H1 (cell line): ENCODE results near the gene FIGNL1. TPM values are rescaled to one million over a fixed set of nuclear protein-coding genes. Genes with fewer than 3 reads are reported as not detected.

Source experiments
- CTCF ChIA-PET: fragments of 300-600 bp; sonication (Branson Sonifier 250); formaldehyde crosslinking; loops from one replicate; lab custom pipeline; 2021; ENCODE audit not compliant: partially characterized antibody; lab: Charles Lee
- POLR2A ChIA-PET: fragments of 300-600 bp; sonication (Branson Sonifier 250); formaldehyde crosslinking; loops from one replicate; lab custom pipeline; 2021; ENCODE audit warnings: inconsistent platforms; ENCODE audit not compliant: partially characterized antibody; lab: Charles Lee
- DNase-seq, 2 experiments: peaks; one replicate each; pipeline versions ENCODE4 v3.0.0 to v3.0.0-alpha.2; 2010 to 2022; ENCODE audit warnings: low spot score in 2 of 2, low read depth in 1 of 2, mixed read lengths in 1 of 2
- FAIRE-seq: peaks from 2 replicates; lab custom pipeline; 2011; peaks lifted over from hg19 to GRCh38; lab: Jason Lieb, UNC
- H2AFZ ChIP-seq: 2 replicates; pipeline ENCODE4 v1.8.1; 2012; ENCODE audit warnings: low read length, inconsistent platforms
- H2AK5ac ChIP-seq: 2 replicates; pipeline ENCODE4 v1.6.1; 2013; ENCODE audit warnings: low read depth, low read length
- H2BK120ac ChIP-seq: replicated peaks from 2 replicates; pipeline ENCODE3; 2013; ENCODE audit warnings: low read depth, low read length, inconsistent platforms
- H2BK12ac ChIP-seq: 2 replicates; pipeline ENCODE4 v1.6.1; 2013; ENCODE audit warnings: low read depth, low read length
- H2BK15ac ChIP-seq: 2 replicates; pipeline ENCODE4 v1.6.1; 2013; ENCODE audit warnings: low read length
- H2BK20ac ChIP-seq: 2 replicates; pipeline ENCODE4 v1.6.1; 2013; ENCODE audit warnings: low read length
- H2BK5ac ChIP-seq: 2 replicates; pipeline ENCODE4 v1.6.1; 2013; ENCODE audit warnings: low read depth, low read length
- H3K14ac ChIP-seq: 2 replicates; pipeline ENCODE4 v1.6.1; 2013; ENCODE audit warnings: inconsistent platforms; ENCODE audit not compliant: insufficient read length
- H3K18ac ChIP-seq: 2 replicates; pipeline ENCODE4 v1.6.1; 2013; ENCODE audit warnings: low read length; ENCODE audit errors: extremely low read depth
- H3K23ac ChIP-seq: 2 replicates; pipeline ENCODE4 v1.6.1; 2013; ENCODE audit warnings: inconsistent platforms; ENCODE audit not compliant: insufficient read length
- H3K23me2 ChIP-seq: 2 replicates; pipeline ENCODE4 v1.6.1; 2013; ENCODE audit warnings: low read depth, low read length
- H3K27ac ChIP-seq: 2 replicates; pipeline ENCODE4 v1.6.1; 2011; ENCODE audit warnings: low read depth, low read length, inconsistent platforms
- H3K27me3 ChIP-seq, 4 experiments: replicated peaks in 1 of 4; 1 replicate in 1 of 4; 2 replicates in 3 of 4; pipeline versions ENCODE4 v1.6.1 to v1.8.1; 2011 to 2013; ENCODE audit warnings: low read length in 3 of 4, mild to moderate bottlenecking in 3 of 4, inconsistent platforms in 2 of 4, mixed read lengths in 2 of 4, moderate library complexity in 1 of 4; ENCODE audit not compliant: control insufficient read depth in 3 of 4, insufficient read depth in 3 of 4; ENCODE audit errors: extremely low read depth in 1 of 4
- H3K36me3 ChIP-seq, 4 experiments: 2 replicates each; pipeline versions ENCODE4 v1.6.1 to v1.8.1; 2011 to 2013; ENCODE audit warnings: mild to moderate bottlenecking in 4 of 4, low read length in 3 of 4, moderate library complexity in 2 of 4, control low read depth in 1 of 4, inconsistent platforms in 1 of 4; ENCODE audit not compliant: insufficient read depth in 4 of 4, control insufficient read depth in 2 of 4
- H3K4ac ChIP-seq: replicated peaks from 2 replicates; pipeline ENCODE3; 2013; ENCODE audit warnings: low read length, low read depth, mixed read lengths, inconsistent platforms; ENCODE audit not compliant: insufficient read length
- H3K4me1 ChIP-seq, 4 experiments: replicated peaks in 1 of 4; 1 replicate in 1 of 4; 2 replicates in 3 of 4; pipeline versions ENCODE4 v1.6.1 to v1.8.1; 2011 to 2013; ENCODE audit warnings: low read length in 3 of 4, inconsistent platforms in 2 of 4, mixed read lengths in 1 of 4; ENCODE audit not compliant: insufficient read depth in 4 of 4, control insufficient read depth in 3 of 4
- H3K4me2 ChIP-seq, 2 experiments: 2 replicates each; pipeline versions ENCODE4 v1.6.1 to v1.8.1; 2011 to 2013; ENCODE audit warnings: low read depth in 2 of 2, low read length in 2 of 2, control low read depth in 1 of 2, inconsistent platforms in 1 of 2, mild to moderate bottlenecking in 1 of 2; ENCODE audit not compliant: insufficient read depth in 1 of 2
- H3K4me3 ChIP-seq, 4 experiments: fragments of 200-600, 300-600 bp in 1 of 4; sonication (generic), shearing (Covaris generic), sonication (Bioruptor Twin) in 1 of 4; 2 replicates each; pipeline versions ENCODE4 v1.5.1 to v1.8.1; 2011 to 2016; ENCODE audit warnings: low read length in 4 of 4, low read depth in 3 of 4, control low read depth in 2 of 4, inconsistent platforms in 2 of 4, mild to moderate bottlenecking in 2 of 4, mixed read lengths in 1 of 4, moderate library complexity in 1 of 4; ENCODE audit not compliant: insufficient read depth in 2 of 4; ENCODE audit errors: extremely low read depth in 1 of 4
- H3K56ac ChIP-seq: replicated peaks from 2 replicates; pipeline ENCODE3; 2013; ENCODE audit warnings: low read depth, mild to moderate bottlenecking, mixed read lengths, low read length, inconsistent platforms; ENCODE audit not compliant: insufficient read length
- H3K79me1 ChIP-seq: 2 replicates; pipeline ENCODE4 v1.6.1; 2013; ENCODE audit warnings: low read depth, low read length, control low read depth
- H3K79me2 ChIP-seq, 2 experiments: 2 replicates each; pipeline versions ENCODE4 v1.6.1 to v1.8.1; 2012 to 2013; ENCODE audit warnings: low read length in 2 of 2, mild to moderate bottlenecking in 2 of 2, inconsistent platforms in 1 of 2; ENCODE audit not compliant: insufficient read depth in 2 of 2, control insufficient read depth in 1 of 2
- H3K9ac ChIP-seq, 4 experiments: replicated peaks in 1 of 4; 1 replicate in 1 of 4; 2 replicates in 3 of 4; pipeline versions ENCODE4 v1.6.1 to v1.8.1; 2011 to 2013; ENCODE audit warnings: low read depth in 3 of 4, low read length in 3 of 4, control low read depth in 2 of 4, mild to moderate bottlenecking in 2 of 4, moderate library complexity in 2 of 4, inconsistent platforms in 1 of 4; ENCODE audit errors: extremely low read depth in 1 of 4
- H3K9me3 ChIP-seq, 2 experiments: 2 replicates each; pipeline versions ENCODE4 v1.6.1 to v1.8.1; 2012 to 2013; ENCODE audit warnings: mild to moderate bottlenecking in 2 of 2, moderate library complexity in 2 of 2, control low read depth in 1 of 2, inconsistent platforms in 1 of 2, low read depth in 1 of 2, low read length in 1 of 2, mixed read lengths in 1 of 2; ENCODE audit not compliant: insufficient read depth in 2 of 2
- H4K20me1 ChIP-seq, 2 experiments: replicated peaks in 1 of 2; 2 replicates each; pipeline versions ENCODE3 to v1.8.1; 2011 to 2013; ENCODE audit warnings: inconsistent platforms in 2 of 2, low read length in 2 of 2, mild to moderate bottlenecking in 1 of 2; ENCODE audit not compliant: insufficient read depth in 2 of 2, control insufficient read depth in 1 of 2
- H4K5ac ChIP-seq: 2 replicates; pipeline ENCODE4 v1.6.1; 2013; ENCODE audit warnings: low read length, low read depth, mixed read lengths, inconsistent platforms; ENCODE audit not compliant: insufficient read length
- H4K8ac ChIP-seq: 2 replicates; pipeline ENCODE4 v1.8.0; 2013; ENCODE audit warnings: mild to moderate bottlenecking, moderate library complexity, low read length, inconsistent platforms; ENCODE audit not compliant: insufficient read depth; ENCODE audit errors: extremely low read depth
- H4K91ac ChIP-seq: replicated peaks from 2 replicates; pipeline ENCODE3; 2013; ENCODE audit warnings: low read length, mixed read lengths, inconsistent platforms; ENCODE audit not compliant: insufficient read length
- CHD1 ChIP-seq: IDR thresholded peaks from 2 replicates; pipeline ENCODE4 v1.6.1; 2012; ENCODE audit warnings: low read depth, low read length, improper control_type of control experiment
- EZH2 ChIP-seq: fragments of 200-600 bp; sonication (generic); IDR thresholded peaks from 2 replicates; pipeline ENCODE4 v1.7.1; 2012; ENCODE audit warnings: low read depth, mild to moderate bottlenecking, moderate library complexity, low read length, inconsistent platforms; ENCODE audit not compliant: severe bottlenecking
- GABPA ChIP-seq: IDR thresholded peaks from 2 replicates; pipeline ENCODE4 v1.6.1; 2011; ENCODE audit warnings: mild to moderate bottlenecking, low read length, moderate library complexity, borderline replicate concordance; ENCODE audit not compliant: insufficient read depth
- JUN ChIP-seq: IDR thresholded peaks from 2 replicates; pipeline ENCODE4 v1.6.1; 2011; ENCODE audit warnings: low read depth, mild to moderate bottlenecking, improper control_type of control experiment, low read length
- NANOG ChIP-seq: IDR thresholded peaks from 2 replicates; pipeline ENCODE4 v1.6.1; 2011; ENCODE audit warnings: low read length, low read depth, mild to moderate bottlenecking, inconsistent platforms; ENCODE audit not compliant: insufficient read depth, poor library complexity, severe bottlenecking
- NRF1 ChIP-seq: IDR thresholded peaks from 2 replicates; pipeline ENCODE4 v1.6.1; 2011; ENCODE audit warnings: mild to moderate bottlenecking, low read depth, low read length, improper control_type of control experiment
- POLR2A ChIP-seq, 2 experiments: IDR thresholded peaks; 1 replicate in 1 of 2; 2 replicates in 1 of 2; pipeline ENCODE4 v1.6.1; 2011; ENCODE audit warnings: low read depth in 2 of 2, low read length in 2 of 2, mild to moderate bottlenecking in 2 of 2; ENCODE audit errors: control extremely low read depth in 1 of 2
- SP1 ChIP-seq: IDR thresholded peaks from 2 replicates; pipeline ENCODE4 v1.6.1; 2011; ENCODE audit warnings: low read depth, low read length
- SUZ12 ChIP-seq: fragments of 200-600 bp; sonication (generic); IDR thresholded peaks from 2 replicates; pipeline ENCODE4 v1.6.1; 2012; ENCODE audit warnings: mild to moderate bottlenecking, inconsistent platforms, low read length, moderate library complexity, mixed read lengths
- TAF1 ChIP-seq: IDR thresholded peaks from 2 replicates; pipeline ENCODE4 v1.6.1; 2011; ENCODE audit warnings: mild to moderate bottlenecking, low read depth, low read length
- TAF7 ChIP-seq: optimal IDR thresholded peaks from 2 replicates; pipeline ENCODE3; 2011; ENCODE audit warnings: low read depth, mild to moderate bottlenecking, inconsistent platforms, low read length, moderate library complexity, borderline replicate concordance
- TCF12 ChIP-seq: IDR thresholded peaks from 2 replicates; pipeline ENCODE4 v1.6.1; 2011; ENCODE audit warnings: low read depth, mild to moderate bottlenecking, low read length
- WGBS, 2 experiments: shearing (Covaris generic) in 1 of 2; methylation state at CpG; one replicate each; pipeline versions ENCODE4 v1.1.6 to v1.1.7; 2013 to 2015; ENCODE audit warnings: low lambda C conversion rate in 2 of 2, mixed read lengths in 2 of 2, inconsistent platforms in 1 of 2, low coverage in 1 of 2, missing lambda C conversion rate in 1 of 2; ENCODE audit not compliant: insufficient replicate concordance in 2 of 2, insufficient coverage in 1 of 2, insufficient read length in 1 of 2; ENCODE audit errors: extremely low coverage in 1 of 2, missing lambda C conversion rate in 1 of 2; 5-methylcytosine and 5-hydroxymethylcytosine counted together
- polyA plus RNA-seq, 7 experiments: library from polyadenylated mRNA; depleted of rRNA in 3 of 7; stranded (reverse) in 5 of 7; unstranded in 2 of 7; fragments of >200 nt in 5 of 7; fragments of 200-250 nt in 2 of 7; gene quantifications; 1 replicate in 5 of 7; 2 replicates in 1 of 7; 4 replicates in 1 of 7; pipeline versions ENCODE4 v1.2.1 to v1.2.3, GENCODE V29; 2011 to 2013; ENCODE audit warnings: missing spikeins in 2 of 7, mixed read lengths in 2 of 7
- total RNA-seq: library from RNA; stranded (reverse); fragmentation: NEBNext Ultra II Directional; extraction: Animal tissue kit (Norgen Biotek cat#: 25700); gene quantifications from 2 replicates; pipeline ENCODE4 v1.2.1, GENCODE V29; 2021

Gene FIGNL1
- total and polyA plus RNA-seq, 2 of the 8 experiments (the other 6 are each of a cell fraction or from before 2014, with no cell fraction given): 6.5 to 9.9 TPM

GRCh38 chr7:50491943-50492342 lies 41.8 kb upstream of the FIGNL1 start:
- Histone ChIP-seq H3K4ac (no peak overlapping the region), H3K23ac (no peak overlapping the region), H4K91ac (no peak overlapping the region), H2AFZ (no peak overlapping the region), H3K36me3 (no peaks in the 10 kb centered on the region), H4K8ac (no peak overlapping the region), H3K4me3 (no peak overlapping the region), H2AK5ac (no peak overlapping the region), H3K79me1 (no peaks in the 10 kb centered on the region), H2BK12ac (no peak overlapping the region), H2BK5ac (no peak overlapping the region), H2BK20ac (no peak overlapping the region), H3K56ac (no peak overlapping the region), H3K27ac (no peak overlapping the region), H2BK15ac (no peak overlapping the region), H3K9me3 (peaks cover 5 to 8% of the 10 kb centered on the region in 2 experiments), H3K4me1 (no peaks in the 10 kb centered on the region), H3K23me2 (no peaks in the 10 kb centered on the region), H3K14ac (no peak overlapping the region), H4K5ac (no peak overlapping the region), H2BK120ac (no peak overlapping the region), H3K9ac (no peak overlapping the region), H4K20me1 (no peaks in the 10 kb centered on the region), H3K27me3 (no peaks in the 10 kb centered on the region), H3K79me2 (no peaks in the 10 kb centered on the region), H3K4me2 (no peak overlapping the region), H3K18ac (no peak overlapping the region)
- TF ChIP-seq POLR2A (IDR thresholded peaks at IDR 0.05; ENCODE audit: control extremely low read depth in 1 of 2, low read depth in 2 of 2, low read length in 2 of 2): no peak
- no peak for TF ChIP-seq CHD1
- TF ChIP-seq TAF7: no peak
- TF ChIP-seq GABPA: no peak
- no peak for TF ChIP-seq NRF1
- TF ChIP-seq SP1: no peak
- TF ChIP-seq NANOG: no peak
- no peak for TF ChIP-seq TAF1
- TF ChIP-seq JUN: no peak
- TF ChIP-seq TCF12: no peak
- TF ChIP-seq EZH2: no peak
- TF ChIP-seq SUZ12: no peak
- POLR2A ChIA-PET: no interaction called here
- DNase-seq (no peak), FAIRE-seq (no peak)
- CTCF ChIA-PET: interaction anchor here (0.8 kb wide), 1 partner anchor 21 kb away, joined by 3 read pairs; no protein-coding TSS in a partner anchor
- WGBS, 2 experiments: 100% methylated on average over 1 of the region's 1 CpG; no CpG with 5 or more reads in 1 of the 2 experiments
